Measurements from ENCODE around the gene SNX10. TPM values are rescaled to one million over a fixed set of nuclear protein-coding genes. Genes with fewer than 3 reads are reported as not detected.

The SNX10 gene
- total RNA-seq, 4 donors from 2014 or later, result 1.5 to 5.9 (median 3.1) TPM; not detected in 1

DNA sequence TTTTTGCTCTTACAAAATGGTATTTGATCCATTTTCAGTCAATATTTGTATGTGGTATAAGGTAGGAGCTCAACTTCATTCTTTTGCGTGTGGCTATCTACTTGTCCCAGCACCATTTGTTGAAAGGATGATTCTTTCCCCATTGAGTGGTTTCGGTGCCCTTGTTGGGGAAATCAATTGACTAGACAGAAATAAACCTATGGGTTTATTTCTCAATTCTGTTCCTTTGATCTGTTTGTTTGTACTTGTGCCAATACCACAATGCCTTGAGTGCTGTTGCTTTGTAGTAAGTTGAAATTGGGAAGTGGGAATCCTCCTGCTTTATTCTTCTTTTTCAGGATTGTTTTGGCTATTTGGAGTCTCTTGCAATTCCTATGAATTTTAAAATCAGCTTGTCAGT lies 41.0 kb downstream of the SNX10 start:
- intact Hi-C loops (cut with DNase I; ENCODE audit: low total_unique reads) (no loop called here), in situ Hi-C loops (cut with MboI; ENCODE audit: low pct_ligation_motif_present in 1 of 4, low pct_unique_long_range_greater_than_20kb in 1 of 4, low sequenced_read_pairs in 3 of 4) (no loop called here)
- Histone ChIP-seq H3K4me1 (no peaks in the 10 kb centered on the region), H3K9me3 (no peaks in the 10 kb centered on the region), H3K27me3 (no peaks in the 10 kb centered on the region), H3K36me3 (no peaks in the 10 kb centered on the region), H3K4me3 (no peak overlapping the region), H3K27ac (no peak overlapping the region)
- whole genome bisulfite sequencing, 2 donors (ENCODE audit: low coverage in 1 of 2), result 91 to 100% methylated on average over 2 of the region's 2 CpGs
- no peak for DNase-seq
- TF ChIP-seq POLR2A (IDR thresholded peaks at IDR 0.05) (no peak), POLR2AphosphoS5 (IDR thresholded peaks at IDR 0.05) (no peak), EP300 (IDR thresholded peaks at IDR 0.05; ENCODE audit: low read depth) (no peak)
- TF ChIP-seq, protein P1, sequence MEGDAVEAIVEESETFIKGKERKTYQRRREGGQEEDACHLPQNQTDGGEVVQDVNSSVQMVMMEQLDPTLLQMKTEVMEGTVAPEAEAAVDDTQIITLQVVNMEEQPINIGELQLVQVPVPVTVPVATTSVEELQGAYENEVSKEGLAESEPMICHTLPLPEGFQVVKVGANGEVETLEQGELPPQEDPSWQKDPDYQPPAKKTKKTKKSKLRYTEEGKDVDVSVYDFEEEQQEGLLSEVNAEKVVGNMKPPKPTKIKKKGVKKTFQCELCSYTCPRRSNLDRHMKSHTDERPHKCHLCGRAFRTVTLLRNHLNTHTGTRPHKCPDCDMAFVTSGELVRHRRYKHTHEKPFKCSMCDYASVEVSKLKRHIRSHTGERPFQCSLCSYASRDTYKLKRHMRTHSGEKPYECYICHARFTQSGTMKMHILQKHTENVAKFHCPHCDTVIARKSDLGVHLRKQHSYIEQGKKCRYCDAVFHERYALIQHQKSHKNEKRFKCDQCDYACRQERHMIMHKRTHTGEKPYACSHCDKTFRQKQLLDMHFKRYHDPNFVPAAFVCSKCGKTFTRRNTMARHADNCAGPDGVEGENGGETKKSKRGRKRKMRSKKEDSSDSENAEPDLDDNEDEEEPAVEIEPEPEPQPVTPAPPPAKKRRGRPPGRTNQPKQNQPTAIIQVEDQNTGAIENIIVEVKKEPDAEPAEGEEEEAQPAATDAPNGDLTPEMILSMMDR (IDR thresholded peaks at IDR 0.05), result no peak

DNA sequence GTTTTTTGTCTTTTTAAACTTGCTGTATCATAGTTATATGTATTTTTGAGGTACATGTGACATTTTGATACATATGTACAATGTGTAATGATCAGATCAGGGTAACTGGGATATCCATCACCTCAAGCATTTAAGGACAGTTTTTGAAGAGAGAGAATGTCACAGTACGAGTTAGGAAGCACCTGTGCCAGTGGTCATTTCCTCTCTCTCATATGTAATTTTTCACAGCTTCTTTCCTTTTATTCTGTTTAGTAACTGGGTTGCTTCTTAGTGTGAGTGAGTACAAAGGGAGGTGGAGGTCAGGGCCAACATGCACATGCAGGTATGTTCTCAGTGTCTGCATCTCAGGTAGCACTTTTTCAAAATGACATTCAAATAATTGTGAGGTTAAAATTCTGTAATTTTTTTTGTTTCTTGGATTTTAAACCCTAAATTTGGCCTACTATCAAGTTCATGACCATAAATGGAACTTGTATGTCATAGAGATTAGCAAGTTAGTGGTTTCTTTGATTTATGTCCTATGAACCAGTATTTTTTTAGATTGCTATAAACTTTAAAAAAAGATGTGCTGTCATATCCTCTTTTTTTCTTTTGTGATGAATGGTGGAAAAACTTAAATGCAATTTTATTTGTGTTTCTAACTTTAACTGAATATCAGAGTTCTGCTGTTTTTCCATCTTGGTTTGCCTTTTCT lies 42.7 kb downstream of the SNX10 start:
- in situ Hi-C loops (cut with MboI; ENCODE audit: low pct_ligation_motif_present in 1 of 4, low pct_unique_long_range_greater_than_20kb in 1 of 4, low sequenced_read_pairs in 3 of 4), result no loop called here
- no peak for DNase-seq

DNA sequence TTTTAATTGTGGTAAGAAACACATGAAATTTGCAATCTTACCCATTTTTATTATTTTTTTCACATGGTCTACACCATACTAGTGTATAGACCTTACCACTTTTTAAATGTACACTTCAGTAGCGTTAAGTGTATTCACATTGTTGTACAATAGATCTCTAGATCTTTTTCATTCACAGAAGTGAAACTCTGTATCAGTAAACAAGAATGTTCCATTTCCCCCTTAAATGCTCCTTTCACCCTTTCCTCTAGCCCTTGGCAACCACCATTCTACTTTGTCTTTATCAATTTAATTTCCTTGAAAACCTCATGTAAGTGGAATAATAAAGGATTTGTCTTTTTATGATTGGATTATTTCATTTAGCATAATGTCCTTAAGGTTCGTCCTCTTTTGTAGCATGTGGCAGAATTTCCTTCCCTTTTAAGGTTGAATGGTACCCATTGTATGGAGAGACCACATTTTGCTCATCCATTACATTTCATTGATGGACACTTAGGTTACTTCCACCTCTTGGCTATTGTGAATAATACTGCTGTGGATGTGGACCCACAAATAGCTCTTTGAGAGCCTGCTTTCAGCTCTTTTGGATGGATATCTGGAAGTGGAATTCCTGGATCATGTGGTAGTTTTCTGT lies 45.7 kb downstream of the SNX10 start:
- Histone ChIP-seq H3K36me3 (no peaks in the 10 kb centered on the region), H3K4me1 (no peaks in the 10 kb centered on the region), H3K9me3 (no peaks in the 10 kb centered on the region), H3K27ac (no peak overlapping the region), H3K27me3 (no peaks in the 10 kb centered on the region), H3K4me3 (no peak overlapping the region)
- TF ChIP-seq POLR2AphosphoS5 (IDR thresholded peaks at IDR 0.05) (no peak), EP300 (IDR thresholded peaks at IDR 0.05; ENCODE audit: low read depth) (no peak)
- TF ChIP-seq, protein P1 (IDR thresholded peaks at IDR 0.05), result no peak
- intact Hi-C loops (cut with DNase I; ENCODE audit: low total_unique reads) (no loop called here), in situ Hi-C loops (cut with MboI; ENCODE audit: low pct_ligation_motif_present in 1 of 4, low pct_unique_long_range_greater_than_20kb in 1 of 4, low sequenced_read_pairs in 3 of 4) (no loop called here)
- WGBS, 2 donors (ENCODE audit: low coverage in 1 of 2), result 55 to 88% methylated on average over 2 of the region's 2 CpGs
- DNase-seq, result no peak

More for the DNA sequence above, 42.7 kb downstream of the SNX10 start:
- intact Hi-C loops (cut with DNase I; ENCODE audit: low total_unique reads), result no loop called here
- Histone ChIP-seq H3K36me3 (no peaks in the 10 kb centered on the region), H3K9me3 (no peaks in the 10 kb centered on the region), H3K4me1 (no peaks in the 10 kb centered on the region), H3K27ac (no peak overlapping the region), H3K4me3 (no peak overlapping the region), H3K27me3 (no peaks in the 10 kb centered on the region)
- 86 to 89% methylated on average over 1 of the region's 1 CpG for WGBS, 2 donors (ENCODE audit: low coverage in 1 of 2)
- TF ChIP-seq POLR2AphosphoS5 (IDR thresholded peaks at IDR 0.05), result no peak
- no peak for TF ChIP-seq EP300 (IDR thresholded peaks at IDR 0.05; ENCODE audit: low read depth)
- no peak for TF ChIP-seq POLR2A (IDR thresholded peaks at IDR 0.05)
- TF ChIP-seq, protein P1 (IDR thresholded peaks at IDR 0.05), result no peak

DNA sequence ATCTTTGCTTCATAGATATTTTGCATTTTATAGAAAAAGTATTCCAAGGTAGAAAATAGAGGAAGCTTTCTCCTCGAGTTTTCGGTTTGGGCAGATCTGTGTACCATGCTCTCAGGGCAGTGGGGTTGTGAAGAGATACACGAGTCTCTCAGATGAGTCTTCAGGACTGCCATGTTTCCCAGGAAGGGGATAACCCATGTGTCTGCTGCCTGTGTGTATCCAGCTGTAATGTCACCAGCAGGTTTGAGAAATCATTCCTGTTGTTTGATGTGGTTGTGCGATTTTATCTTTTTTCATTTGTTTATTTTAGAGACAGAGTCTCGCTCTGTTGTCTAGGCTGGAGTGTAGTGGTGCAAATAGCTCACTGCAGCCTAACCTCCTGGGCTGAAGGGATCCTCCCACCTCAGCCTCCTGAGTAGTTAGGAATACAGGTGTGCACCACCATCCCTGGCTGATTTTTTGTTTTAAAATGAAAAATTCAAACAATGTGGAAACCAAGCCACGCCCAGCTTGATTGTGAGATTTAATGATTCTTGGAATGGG lies 48.9 kb downstream of the SNX10 start:
- Histone ChIP-seq H3K4me3 (no peak overlapping the region), H3K4me1 (no peaks in the 10 kb centered on the region), H3K36me3 (no peaks in the 10 kb centered on the region), H3K27ac (no peak overlapping the region), H3K9me3 (no peaks in the 10 kb centered on the region), H3K27me3 (no peaks in the 10 kb centered on the region)
- in situ Hi-C loops (cut with MboI; ENCODE audit: low pct_ligation_motif_present in 1 of 4, low pct_unique_long_range_greater_than_20kb in 1 of 4, low sequenced_read_pairs in 3 of 4) (no loop called here), intact Hi-C loops (cut with DNase I; ENCODE audit: low total_unique reads) (no loop called here)
- DNase-seq, result no peak
- TF ChIP-seq POLR2AphosphoS5 (IDR thresholded peaks at IDR 0.05), result no peak
- TF ChIP-seq, protein P1 (IDR thresholded peaks at IDR 0.05), result no peak
- TF ChIP-seq POLR2A (IDR thresholded peaks at IDR 0.05), result no peak
- TF ChIP-seq EP300 (IDR thresholded peaks at IDR 0.05; ENCODE audit: low read depth), result no peak
- WGBS, 2 donors (ENCODE audit: low coverage in 1 of 2), result 83 to 87% methylated on average over 6 of the region's 6 CpGs
